IMR-90 (cell line): ENCODE data around the gene NRIP2. TPM values are rescaled to one million over a fixed set of nuclear protein-coding genes. Genes with fewer than 3 reads are reported as not detected.

Experiments
- ATAC-seq: fragments of 200-7000 bp; cut with Tn5 transposase; 2 replicates; pipeline ENCODE4 v1.9.1; 2020; ENCODE audit warnings: low read depth, mild to moderate bottlenecking, moderate library complexity
- BruUV-seq: library from RNA; stranded (reverse); fragments of 400-500 nt; replicated peaks from 2 replicates; lab custom pipeline; 2021; lab: Mats Ljungman, UMichigan
- CTCF ChIA-PET: fragments of 300-600 bp; formaldehyde crosslinking; extraction: SDS; loops from one replicate; lab custom pipeline; 2021; ENCODE audit warnings: antibody characterized with exemption; lab: Yijun Ruan, JAX
- POLR2A ChIA-PET: fragments of 300-600 bp; sonication (Branson Sonifier 250); formaldehyde crosslinking; loops from one replicate; lab custom pipeline; 2022; ENCODE audit warnings: antibody characterized with exemption; ENCODE audit not compliant: unreplicated experiment; lab: Charles Lee
- DNase-seq: peaks from one replicate; pipeline ENCODE4 v3.0.0; 2013
- H2AFZ ChIP-seq: replicated peaks from 2 replicates; pipeline ENCODE3; 2013; ENCODE audit warnings: low read length, mild to moderate bottlenecking; ENCODE audit not compliant: poor library complexity
- H2AK5ac ChIP-seq: 2 replicates; pipeline ENCODE4 v1.6.1; 2013; ENCODE audit warnings: low read depth, low read length, inconsistent platforms
- H2AK9ac ChIP-seq: replicated peaks from 2 replicates; pipeline ENCODE3; 2013; ENCODE audit warnings: mild to moderate bottlenecking, low read depth, low read length, moderate library complexity; ENCODE audit not compliant: poor library complexity
- H2BK120ac ChIP-seq: 2 replicates; pipeline ENCODE4 v1.6.1; 2013; ENCODE audit warnings: low read depth, low read length, inconsistent platforms
- H2BK15ac ChIP-seq: 3 replicates; pipeline ENCODE4 v1.6.1; 2013; ENCODE audit warnings: low read depth, low read length, inconsistent platforms
- H2BK20ac ChIP-seq: 2 replicates; pipeline ENCODE4 v1.6.1; 2013; ENCODE audit warnings: low read depth, mild to moderate bottlenecking, inconsistent platforms, low read length, moderate library complexity
- H2BK5ac ChIP-seq: 2 replicates; pipeline ENCODE4 v1.6.1; 2013; ENCODE audit warnings: mild to moderate bottlenecking, low read depth, low read length, inconsistent platforms; ENCODE audit not compliant: poor library complexity, severe bottlenecking
- H3K14ac ChIP-seq: replicated peaks from 2 replicates; pipeline ENCODE4 v1.6.1; 2013; ENCODE audit warnings: low read depth, low read length, inconsistent platforms
- H3K18ac ChIP-seq: 2 replicates; pipeline ENCODE4 v1.6.1; 2013; ENCODE audit warnings: low read depth, low read length, control low read depth
- H3K23ac ChIP-seq: 2 replicates; pipeline ENCODE4 v1.6.1; 2013; ENCODE audit warnings: low read depth, low read length, inconsistent platforms
- H3K27ac ChIP-seq: 2 replicates; pipeline ENCODE4 v1.5.1; 2013; ENCODE audit warnings: mild to moderate bottlenecking, control low read depth, low read length; ENCODE audit not compliant: insufficient read depth
- H3K27me3 ChIP-seq: 2 replicates; pipeline ENCODE4 v1.6.1; 2013; ENCODE audit warnings: low read length; ENCODE audit not compliant: control insufficient read depth, insufficient read depth
- H3K36me3 ChIP-seq: 2 replicates; pipeline ENCODE4 v1.6.1; 2013; ENCODE audit warnings: low read length, mixed read lengths; ENCODE audit not compliant: control insufficient read depth, insufficient read depth
- H3K4ac ChIP-seq: 2 replicates; pipeline ENCODE4 v1.6.1; 2013; ENCODE audit warnings: low read depth, low read length, inconsistent platforms
- H3K4me1 ChIP-seq: 2 replicates; pipeline ENCODE4 v1.6.1; 2013; ENCODE audit warnings: low read length, mixed read lengths; ENCODE audit not compliant: control insufficient read depth, insufficient read depth
- H3K4me2 ChIP-seq: 2 replicates; pipeline ENCODE4 v1.6.1; 2013; ENCODE audit warnings: low read depth, mild to moderate bottlenecking, control low read depth, low read length, moderate library complexity
- H3K4me3 ChIP-seq: 2 replicates; pipeline ENCODE4 v1.5.1; 2013; ENCODE audit warnings: low read depth, mild to moderate bottlenecking, control low read depth, low read length, moderate library complexity; ENCODE audit not compliant: insufficient read depth
- H3K56ac ChIP-seq: 2 replicates; pipeline ENCODE4 v1.6.1; 2013; ENCODE audit warnings: low read length, inconsistent platforms; ENCODE audit not compliant: insufficient read depth; ENCODE audit errors: extremely low read depth
- H3K79me1 ChIP-seq, 2 experiments: 2 replicates each; pipeline ENCODE4 v1.6.1; 2013; ENCODE audit warnings: low read length in 2 of 2, inconsistent platforms in 1 of 2, low read depth in 1 of 2
- H3K9ac ChIP-seq: 2 replicates; pipeline ENCODE4 v1.6.1; 2013; ENCODE audit warnings: low read depth, low read length, control low read depth
- H3K9me1 ChIP-seq: 2 replicates; pipeline ENCODE4 v1.6.1; 2013; ENCODE audit warnings: low read length, inconsistent platforms; ENCODE audit not compliant: insufficient read depth
- H3K9me3 ChIP-seq: 2 replicates; pipeline ENCODE4 v1.6.1; 2013; ENCODE audit warnings: low read length; ENCODE audit not compliant: control insufficient read depth, insufficient read depth
- H4K20me1 ChIP-seq: 2 replicates; pipeline ENCODE4 v1.6.1; 2013; ENCODE audit warnings: low read length, inconsistent platforms; ENCODE audit not compliant: insufficient read depth
- H4K5ac ChIP-seq: 2 replicates; pipeline ENCODE4 v1.6.1; 2013; ENCODE audit warnings: mild to moderate bottlenecking, low read depth, low read length, control low read depth
- H4K8ac ChIP-seq, 2 experiments: 2 replicates each; pipeline ENCODE4 v1.6.1; 2013; ENCODE audit warnings: low read depth in 2 of 2, low read length in 2 of 2, control low read depth in 1 of 2, inconsistent platforms in 1 of 2
- H4K91ac ChIP-seq: 2 replicates; pipeline ENCODE4 v1.6.1; 2013; ENCODE audit warnings: low read depth, low read length, inconsistent platforms; ENCODE audit not compliant: insufficient read depth
- BHLHE40 ChIP-seq: fragments of 150-350 bp; IDR thresholded peaks from 2 replicates; pipeline ENCODE4 v1.6.1; 2016; ENCODE audit warnings: mild to moderate bottlenecking, low read depth, low read length
- CEBPB ChIP-seq: IDR thresholded peaks from 2 replicates; pipeline ENCODE4 v1.6.1; 2012; ENCODE audit warnings: low read depth, low read length, improper control_type of control experiment
- CHD1 ChIP-seq: IDR thresholded peaks from 2 replicates; pipeline ENCODE4 v1.6.1; 2012; ENCODE audit warnings: low read depth, low read length, improper control_type of control experiment
- CTCF ChIP-seq: conservative IDR thresholded peaks from 2 replicates; pipeline ENCODE4 v1.5.1; 2012; ENCODE audit warnings: mild to moderate bottlenecking, low read depth, low read length, improper control_type of control experiment
- FOS ChIP-seq: fragments of 150-350 bp; IDR thresholded peaks from 2 replicates; pipeline ENCODE4 v1.6.1; 2016; ENCODE audit warnings: low read depth, low read length
- MAFK ChIP-seq: IDR thresholded peaks from 2 replicates; pipeline ENCODE4 v1.6.1; 2012; ENCODE audit warnings: low read depth, low read length, improper control_type of control experiment
- MXI1 ChIP-seq: IDR thresholded peaks from 2 replicates; pipeline ENCODE4 v1.6.1; 2012; ENCODE audit warnings: low read depth, mild to moderate bottlenecking, low read length, moderate library complexity, borderline replicate concordance
- NFE2L2 ChIP-seq: fragments of 150-350 bp; IDR thresholded peaks from 2 replicates; pipeline ENCODE4 v1.6.1; 2016; ENCODE audit warnings: low read depth, mild to moderate bottlenecking, low read length
- POLR2A ChIP-seq: IDR thresholded peaks from 2 replicates; pipeline ENCODE4 v1.6.1; 2012; ENCODE audit warnings: mild to moderate bottlenecking, low read depth, low read length
- RCOR1 ChIP-seq: IDR thresholded peaks from 2 replicates; pipeline ENCODE4 v1.6.1; 2012; ENCODE audit warnings: mild to moderate bottlenecking, low read length, improper control_type of control experiment; ENCODE audit not compliant: insufficient replicate concordance
- RFX5 ChIP-seq: IDR thresholded peaks from 2 replicates; pipeline ENCODE4 v1.8.0; 2012; ENCODE audit warnings: low read depth, mild to moderate bottlenecking, low read length, moderate library complexity
- SMC3 ChIP-seq: fragments of 150-350 bp; IDR thresholded peaks from 2 replicates; pipeline ENCODE4 v1.6.1; 2016; ENCODE audit warnings: low read depth, mild to moderate bottlenecking, antibody characterized with exemption, low read length, moderate library complexity
- USF2 ChIP-seq: fragments of 150-350 bp; IDR thresholded peaks from 2 replicates; pipeline ENCODE4 v1.6.1; 2017; ENCODE audit warnings: mild to moderate bottlenecking, antibody characterized with exemption, low read length, low read depth
- WGBS, 2 experiments: methylation state at CpG; one replicate each; pipeline versions ENCODE4 v1.1.5 to v1.1.7; 2013; ENCODE audit warnings: missing lambda C conversion rate in 2 of 2; ENCODE audit not compliant: insufficient read length in 1 of 2; ENCODE audit errors: extremely low coverage in 2 of 2; 5-methylcytosine and 5-hydroxymethylcytosine counted together
- dilution Hi-C: fragments of 300-500 bp; cut with HindIII; formaldehyde crosslinking; loops from one replicate; pipeline ENCODE4 v1.14.3; 2018; ENCODE audit warnings: low sequenced_read_pairs; ENCODE audit not compliant: unreplicated experiment
- in situ Hi-C: fragments of 300-500 bp; cut with MboI; formaldehyde crosslinking; loops from 3 replicates; pipeline ENCODE4 v1.14.3; 2019; ENCODE audit warnings: low sequenced_read_pairs, inconsistent platforms, mixed read lengths
- intact Hi-C: fragments of 100-400 bp; cut with micrococcal nuclease; formaldehyde crosslinking; loops from 2 replicates; pipeline ENCODE4 v1.10.0; 2022
- polyA plus RNA-seq, 3 experiments: library from polyadenylated mRNA; depleted of rRNA; stranded (reverse); fragments of >200 nt; gene quantifications; 2 replicates each; pipeline ENCODE4 v1.2.3, GENCODE V29; 2012; ENCODE audit warnings: low replicate concordance in 1 of 3
- total RNA-seq: library from RNA; depleted of rRNA; stranded (reverse); fragments of >200 nt; gene quantifications from 2 replicates; pipeline ENCODE4 v1.2.3, GENCODE V29; 2012

The NRIP2 gene
- total and polyA plus RNA-seq, 2 of the 4 experiments (the other 2 are of a cell fraction), result 0.18 to 0.27 TPM

GRCh38 chr12:2854669-2855453 lies 20.0 kb upstream of the NRIP2 start (continued):
- TF ChIP-seq RFX5, result no peak

- peaks cover 5% of the 10 kb centered on the region for H3K4me1 ChIP-seq
- no peaks in the 10 kb centered on the region for H3K9me3 ChIP-seq
- CTCF ChIA-PET, result interaction anchor here (0.6 to 1.3 kb wide), 7 partner anchors 8 to 180 kb away, joined by 3 to 6 read pairs (median 4); partner anchors contain the start of genes NRIP2 and TULP3
- H3K4ac ChIP-seq, result no peak overlapping the region
- no peak overlapping the region for H3K9ac ChIP-seq
- H3K4me3 ChIP-seq, result no peak overlapping the region
- H3K36me3 ChIP-seq, result peaks cover 2% of the 10 kb centered on the region; the same call in 1 of the 2 replicates
- in situ Hi-C loops, result loop anchor here (10.0 kb wide), 1 partner anchor 181 kb away; no protein-coding TSS in a partner anchor
- peak overlapping the region; percentile 82 for H2AFZ ChIP-seq
- H3K27me3 ChIP-seq, result no peaks in the 10 kb centered on the region
- peak overlapping the region in 1 of 2 experiments; percentile 33; a peak in 1 of 4 replicates for H4K8ac ChIP-seq
- no peaks in the 10 kb centered on the region for H3K79me1 ChIP-seq
- no peak overlapping the region for H3K4me2 ChIP-seq
- dilution Hi-C loops, result no loop called here
- H2AK5ac ChIP-seq, result no peak overlapping the region
- H4K91ac ChIP-seq, result no peak overlapping the region
- H3K9me1 ChIP-seq, result peaks cover 4% of the 10 kb centered on the region; the same call in 1 of the 2 replicates
- no peak overlapping the region for H4K5ac ChIP-seq
- H2BK15ac ChIP-seq, result no peak overlapping the region
- no peak overlapping the region for H2BK20ac ChIP-seq
- peak; percentile 89 for ATAC-seq
- POLR2A ChIA-PET, result no interaction called here
- no peak overlapping the region for H2BK5ac ChIP-seq
- intact Hi-C loops, result loop anchor here (2.0 kb wide), 1 partner anchor 181 kb away; no protein-coding TSS in a partner anchor
- no peak overlapping the region for H2AK9ac ChIP-seq
- 0 out of 2 replicates have a peak, but pooled peaks cover 2% of the 10 kb centered on the region for H4K20me1 ChIP-seq
- no peak overlapping the region for H3K27ac ChIP-seq
- H3K14ac ChIP-seq, result no peak overlapping the region
- H3K18ac ChIP-seq, result no peak overlapping the region
- DNase-seq, result peak; percentile 74
- BruUV-seq, result no TSS peak
- H3K56ac ChIP-seq, result no peak overlapping the region
- H2BK120ac ChIP-seq, result no peak overlapping the region
- H3K23ac ChIP-seq, result no peak overlapping the region
- WGBS, 2 experiments, result 0% methylated on average over 1 of the region's 11 CpGs; no CpG with 5 or more reads in 1 of the 2 experiments
- TF ChIP-seq RCOR1, result no peak
- no peak for TF ChIP-seq POLR2A
- no peak for TF ChIP-seq FOS
- TF ChIP-seq CHD1, result no peak
- TF ChIP-seq CEBPB, result no peak
- TF ChIP-seq NFE2L2, result no peak
- TF ChIP-seq USF2, result no peak
- TF ChIP-seq SMC3, result peak; percentile 76
- TF ChIP-seq BHLHE40, result no peak
- TF ChIP-seq CTCF, result peak; percentile 86
- no peak for TF ChIP-seq MXI1
- no peak for TF ChIP-seq RFX5
- TF ChIP-seq MAFK, result no peak
Observed at GRCh38 chr12:2853626-2854025, 18.8 kb upstream of the NRIP2 start.
